GM21529 (cell line): ENCODE measurements around the gene ZSCAN10.
"Not testable (repeated sequence)": the region's sequence is repeated elsewhere in the genome, so short reads cannot be mapped to it uniquely, and the experiment has no call there.

Experiments used
- ATAC-seq: cut with Tn5 transposase; IDR thresholded peaks from one replicate; pipeline ENCODE4 v1.9.1; 2021; ENCODE audit not compliant: unreplicated experiment

The ZSCAN10 gene

DNA sequence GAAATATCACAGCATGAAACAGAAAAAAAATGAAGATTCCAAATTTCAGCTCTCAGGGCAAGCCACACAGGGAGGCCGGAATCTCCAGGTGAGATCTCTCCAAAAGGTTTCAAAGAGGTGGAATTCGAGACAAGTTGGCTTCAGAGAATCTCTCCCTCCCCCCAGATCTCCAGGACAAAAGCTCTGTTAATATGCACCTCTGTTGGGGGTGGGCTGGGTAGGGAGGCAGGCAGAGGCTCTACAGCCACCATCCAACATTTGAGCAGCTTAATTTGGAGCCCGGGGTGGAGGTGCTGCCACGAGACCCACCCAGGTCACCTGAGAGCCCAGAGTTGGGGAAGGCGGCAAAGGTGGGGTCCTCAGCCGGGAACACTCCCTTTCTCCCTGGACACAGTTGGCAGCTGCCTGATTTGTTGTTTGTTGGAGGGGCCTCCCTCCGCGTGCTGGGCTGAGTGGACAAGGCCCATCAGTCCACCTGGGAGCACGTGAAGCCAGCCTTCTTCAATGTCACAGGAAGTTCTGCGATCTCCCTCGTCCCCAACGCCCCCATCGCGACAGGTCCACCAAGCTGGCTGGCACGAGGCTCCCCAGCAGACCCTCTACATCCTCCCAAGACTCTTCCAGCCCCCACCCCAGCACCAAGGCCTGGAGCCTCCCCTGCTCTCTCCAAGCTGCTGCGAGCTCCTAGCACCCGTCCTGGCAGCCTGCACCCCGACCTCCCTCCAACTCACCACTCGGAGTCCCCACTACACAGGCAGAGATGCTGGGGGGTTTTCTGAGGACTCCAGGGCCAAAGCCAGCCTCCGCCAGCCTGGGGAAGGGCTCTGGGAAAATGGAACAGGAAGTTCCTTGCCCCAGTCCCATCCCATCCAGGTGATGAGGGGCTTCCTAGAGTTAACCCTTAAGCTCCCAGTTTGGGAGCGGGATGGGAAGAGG is at the start of gene ZSCAN10:
TSS of gene ZSCAN10 (minus strand) at position 836 of the 936 bp plus-strand sequence. CDS start 6,357 bp downstream, outside the sequence.
- no peak for ATAC-seq

DNA sequence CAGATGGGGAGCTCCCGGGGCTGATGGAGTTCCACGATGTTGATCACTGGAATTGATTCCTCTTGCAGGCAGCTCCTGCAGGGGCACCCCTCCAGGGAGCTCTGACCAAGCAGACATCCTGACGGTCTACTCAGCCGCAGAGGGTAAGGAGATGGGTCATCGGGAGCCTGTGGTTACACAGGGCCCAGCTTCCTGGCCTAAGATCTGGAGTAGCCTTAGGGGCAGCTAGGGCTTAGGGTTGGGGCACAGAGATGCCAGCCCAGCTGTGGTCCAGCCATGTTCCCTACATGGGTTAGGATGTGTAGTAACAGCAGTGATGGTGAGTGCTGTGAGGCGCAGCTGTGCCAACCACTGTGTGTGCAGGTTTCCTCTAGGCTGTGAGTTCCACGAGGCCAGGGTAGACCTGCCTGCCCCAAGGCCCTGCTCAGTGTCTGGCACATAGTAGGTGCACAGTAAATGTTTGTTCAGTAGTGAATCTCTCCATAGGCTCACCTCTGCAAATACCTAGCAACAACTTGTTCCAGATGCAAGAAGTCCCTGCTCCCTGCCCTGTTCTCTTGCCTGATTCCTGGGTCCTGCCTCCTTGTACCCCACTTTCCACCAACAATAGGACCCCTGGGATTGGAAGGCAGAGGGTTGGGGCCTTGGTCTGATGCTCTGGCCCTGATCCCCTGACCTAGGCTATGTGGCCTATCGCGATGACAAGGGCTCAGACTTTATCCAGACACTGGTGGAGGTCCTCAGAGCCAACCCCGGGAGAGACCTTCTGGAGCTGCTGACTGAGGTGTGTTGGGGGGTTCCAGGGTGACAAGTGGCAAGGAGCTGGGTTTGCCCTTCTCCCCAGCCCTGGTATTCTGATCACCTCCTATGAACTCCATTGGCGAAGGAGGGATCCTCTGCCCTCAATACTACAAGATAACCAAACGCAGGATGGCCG is 49.4 kb upstream of the ZSCAN10 start:
- ATAC-seq = no peak

DNA sequence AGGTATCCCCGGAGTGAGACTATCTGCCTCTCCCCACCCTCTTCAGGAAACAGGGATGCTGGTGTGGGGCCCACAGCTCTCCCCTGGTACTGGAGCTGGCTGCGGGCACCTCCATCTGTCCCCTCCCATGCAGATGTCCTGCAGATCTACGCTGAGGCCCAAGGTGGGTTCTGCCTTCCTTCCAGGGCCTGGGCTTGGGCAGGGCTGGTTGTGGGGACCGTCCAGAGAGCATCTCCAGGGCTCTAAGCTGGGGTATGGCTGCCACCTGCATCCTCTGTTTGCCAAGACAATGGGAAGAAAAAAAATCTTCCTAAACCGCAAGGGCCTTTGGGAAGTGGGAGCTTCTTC is 48.6 kb upstream of the ZSCAN10 start:
- ATAC-seq = no peak

DNA sequence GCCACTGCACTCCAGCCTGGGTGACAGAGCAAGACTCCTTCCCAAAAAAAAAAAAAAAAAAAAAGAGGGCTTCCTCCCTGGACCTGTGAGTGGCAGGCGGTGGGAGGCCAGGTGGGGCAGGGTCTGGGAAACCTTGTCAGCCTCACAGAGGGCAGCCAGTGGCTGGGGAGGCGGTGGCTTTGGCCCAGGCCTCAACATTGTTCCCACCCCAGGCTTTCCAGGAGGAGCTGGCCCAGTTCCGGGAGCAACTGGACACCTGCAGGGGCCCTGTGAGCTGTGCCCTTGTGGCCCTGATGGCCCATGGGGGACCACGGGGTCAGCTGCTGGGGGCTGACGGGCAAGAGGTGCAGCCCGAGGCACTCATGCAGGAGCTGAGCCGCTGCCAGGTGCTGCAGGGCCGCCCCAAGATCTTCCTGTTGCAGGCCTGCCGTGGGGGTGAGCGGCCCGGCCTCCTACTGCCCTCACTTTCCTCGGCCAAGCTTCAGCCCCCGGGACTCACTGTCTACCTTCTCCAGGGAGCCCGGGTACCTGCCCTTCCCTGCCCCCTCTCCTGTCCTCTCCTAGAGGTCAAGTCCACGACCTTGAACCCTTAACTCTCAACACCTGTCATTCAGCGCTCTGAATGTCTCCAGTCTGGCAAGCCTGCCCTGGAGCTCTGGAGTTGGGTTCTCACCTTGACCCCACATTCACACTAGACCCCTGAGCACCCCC is 48.1 kb upstream of the ZSCAN10 start:
- no peak for ATAC-seq

DNA sequence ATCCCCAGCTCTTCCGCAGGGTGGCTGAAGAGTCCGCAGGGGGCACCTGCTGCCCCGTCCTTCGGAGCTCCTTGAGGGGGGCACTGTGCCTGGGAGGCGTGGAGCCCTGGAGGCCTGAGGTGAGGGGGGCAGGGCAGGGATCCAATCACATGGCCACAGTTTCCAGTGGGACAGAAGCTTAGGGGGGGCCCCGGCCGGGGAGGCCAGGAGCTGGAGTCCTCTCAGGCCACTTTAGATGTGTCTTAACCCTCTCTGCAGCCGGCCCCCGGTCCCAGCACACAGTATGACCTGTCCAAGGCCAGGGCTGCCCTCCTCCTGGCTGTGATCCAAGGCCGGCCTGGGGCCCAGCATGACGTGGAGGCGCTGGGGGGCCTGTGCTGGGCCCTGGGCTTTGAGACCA is 46.6 kb upstream of the ZSCAN10 start:
- no peak for ATAC-seq

DNA sequence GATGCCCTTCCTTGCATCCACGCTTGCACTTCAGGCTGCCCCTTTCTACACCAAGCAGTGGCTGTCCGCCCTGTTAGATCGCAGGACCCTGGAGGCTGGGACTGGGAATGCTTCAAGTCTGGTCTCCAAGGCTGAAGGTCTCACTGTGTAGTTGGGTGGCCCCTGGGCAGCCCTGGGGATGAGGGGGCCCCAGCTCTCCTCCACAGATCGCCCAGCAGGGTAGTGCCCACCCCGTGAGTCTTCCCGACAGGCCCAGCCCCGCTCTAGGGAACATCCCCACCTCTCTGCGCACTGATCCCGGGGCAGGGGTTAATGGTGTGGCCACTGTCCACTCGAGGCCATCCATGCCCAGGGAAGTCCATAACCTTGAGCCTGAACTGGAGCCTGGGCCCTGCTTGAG is 46.1 kb upstream of the ZSCAN10 start:
- ATAC-seq = no peak

DNA sequence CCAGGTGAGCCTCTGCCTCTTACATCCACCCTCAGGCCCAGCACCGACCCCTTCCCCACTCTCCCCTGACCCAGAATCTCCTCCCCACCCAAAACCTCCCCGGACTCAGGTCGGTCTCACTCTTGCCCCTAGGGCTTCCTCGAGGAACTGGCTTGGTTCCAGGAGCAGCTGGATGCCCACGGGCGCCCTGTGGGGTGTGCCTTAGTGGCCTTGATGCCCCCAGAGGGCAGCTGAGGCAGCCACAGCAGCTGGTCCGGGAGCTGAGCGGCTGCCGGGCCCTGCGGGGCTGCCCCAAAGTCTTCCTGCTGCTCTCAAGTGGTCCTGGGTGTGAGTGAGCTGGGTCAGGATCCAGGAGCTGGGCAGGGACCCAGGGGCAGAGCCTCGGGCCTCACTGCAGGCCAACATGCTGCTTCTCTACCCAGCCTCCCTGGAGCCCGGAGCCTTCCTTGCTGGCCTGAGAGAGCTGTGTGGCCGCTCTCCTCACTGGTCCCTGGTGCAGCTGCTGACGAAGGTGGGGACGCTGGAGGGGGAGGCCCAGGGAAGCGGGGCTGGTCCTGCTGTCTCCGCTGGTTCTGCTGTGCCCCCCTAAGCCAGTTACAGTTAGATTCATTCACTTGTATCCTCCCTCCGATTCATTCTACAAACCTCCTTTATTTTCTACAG is 45.4 kb upstream of the ZSCAN10 start:
- no peak for ATAC-seq

DNA sequence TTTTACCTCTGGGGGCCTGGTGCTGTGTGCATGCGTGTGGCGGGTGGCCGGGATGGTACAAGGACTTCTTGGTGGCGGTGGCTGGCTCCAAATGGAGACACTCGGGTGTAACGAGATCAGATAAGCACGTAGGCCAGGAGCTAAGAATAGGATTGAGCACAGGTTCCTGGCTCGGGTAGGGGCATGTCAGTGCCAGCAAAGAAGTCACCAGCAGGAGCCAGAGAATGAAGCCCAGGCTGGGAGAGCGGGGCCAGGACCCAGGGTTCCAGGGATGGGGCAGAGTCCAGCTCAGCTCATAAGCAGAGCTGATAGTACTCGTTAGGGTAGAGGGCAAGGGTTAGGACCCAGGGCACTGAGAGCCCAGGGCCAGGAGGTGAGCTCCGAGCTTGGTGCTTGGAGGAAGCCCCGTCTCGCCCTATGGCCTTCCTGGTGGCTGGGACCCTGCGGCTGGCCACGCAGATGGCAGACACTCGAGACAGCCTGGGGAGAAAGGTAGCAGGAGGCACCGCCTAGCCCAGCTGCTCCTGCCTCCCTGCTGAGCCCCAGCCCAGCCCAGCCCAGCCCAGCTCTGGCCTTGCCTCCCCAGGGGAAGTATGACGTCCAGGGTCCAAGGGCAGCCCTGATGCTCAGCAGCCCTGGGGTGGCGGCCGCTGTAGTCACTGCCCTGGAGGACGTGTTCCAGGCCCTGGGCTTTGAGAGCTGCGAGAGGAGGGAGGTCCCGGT is 44.7 kb upstream of the ZSCAN10 start:
- ATAC-seq = no peak

DNA sequence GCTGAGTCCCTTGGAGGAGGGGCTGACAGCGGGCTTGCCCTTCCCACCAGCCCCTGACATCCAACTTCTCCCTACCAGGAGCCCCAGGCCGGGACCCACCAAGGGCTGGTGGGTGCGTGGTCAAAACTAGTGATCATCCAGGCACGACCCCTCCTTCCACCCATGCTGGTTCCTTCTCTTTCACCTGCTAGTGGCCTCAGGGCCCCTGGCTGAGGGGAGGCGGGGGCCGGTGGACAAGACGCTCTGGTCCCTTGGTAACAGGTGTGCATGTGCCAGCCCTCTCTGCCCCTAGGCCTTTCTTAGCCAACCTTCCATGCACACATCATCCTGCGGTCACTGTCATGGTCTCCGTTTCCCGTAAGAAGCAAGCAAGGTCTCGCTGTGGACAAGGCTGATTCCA is 44.1 kb upstream of the ZSCAN10 start:
- ATAC-seq = no peak

DNA sequence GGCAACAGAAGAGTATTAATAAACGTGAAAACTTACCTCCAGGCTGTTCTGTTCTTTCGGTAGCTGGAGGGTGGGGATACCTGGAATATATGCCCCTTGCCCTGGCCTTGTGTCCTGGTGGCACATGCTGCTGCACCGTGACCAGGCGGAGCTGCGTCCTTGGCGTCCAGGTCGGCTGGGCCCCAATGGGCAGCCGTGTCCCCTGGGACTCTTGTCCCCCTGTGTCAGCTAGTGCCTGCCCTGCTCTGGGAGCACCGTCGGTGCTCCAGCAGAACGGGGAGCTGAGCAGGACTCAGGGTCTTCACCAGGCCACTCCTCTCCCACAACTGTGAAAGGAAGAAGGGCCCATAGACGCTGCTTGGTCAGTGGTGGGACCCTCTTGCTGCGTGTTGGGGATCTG is 43.7 kb upstream of the ZSCAN10 start:
- ATAC-seq = no peak

DNA sequence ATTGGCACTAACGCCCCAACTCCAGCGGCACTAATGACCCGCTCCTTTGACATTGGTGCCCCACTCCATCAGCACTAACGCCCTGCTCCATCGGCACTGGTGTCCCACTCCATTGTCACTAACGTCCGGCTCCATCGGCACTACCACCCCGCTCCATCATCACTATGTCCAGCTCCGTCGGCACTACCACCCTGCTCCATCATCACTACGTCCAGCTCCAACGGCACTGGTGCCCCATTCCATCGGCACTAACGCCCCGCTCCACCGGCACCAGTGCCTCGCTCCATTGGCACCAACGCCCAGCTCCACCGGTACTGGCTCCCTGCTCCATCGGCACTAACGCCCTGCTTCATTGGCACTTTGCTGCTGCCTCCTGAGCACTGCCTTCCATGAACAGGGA is 43.2 kb upstream of the ZSCAN10 start:
- ATAC-seq = no peak

DNA sequence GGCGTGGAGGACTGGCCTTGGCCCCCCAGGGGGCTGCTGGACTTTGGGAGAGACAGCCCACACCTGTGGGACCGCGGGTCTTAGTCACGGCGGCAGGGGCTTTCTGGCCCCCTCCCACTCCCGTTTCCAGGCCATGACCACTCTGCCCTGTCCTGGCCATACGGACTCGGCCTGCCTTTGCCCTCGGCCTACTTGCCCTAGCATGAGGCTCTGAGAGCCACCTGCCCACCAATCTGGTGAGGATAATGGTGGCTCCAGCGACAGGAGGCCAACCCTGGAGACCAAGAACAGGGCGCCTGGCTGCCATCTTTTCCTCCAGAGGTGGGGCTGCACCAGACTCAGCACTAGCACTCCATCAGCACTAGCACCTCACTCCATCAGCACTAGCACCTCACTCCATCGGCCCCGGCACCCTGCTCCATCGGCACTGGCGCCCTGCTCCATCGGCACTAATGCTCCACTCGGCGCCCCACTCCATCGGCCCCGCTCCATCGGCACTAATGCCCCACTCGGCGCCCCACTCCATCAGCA is 42.8 kb upstream of the ZSCAN10 start:
- ATAC-seq = no peak

DNA sequence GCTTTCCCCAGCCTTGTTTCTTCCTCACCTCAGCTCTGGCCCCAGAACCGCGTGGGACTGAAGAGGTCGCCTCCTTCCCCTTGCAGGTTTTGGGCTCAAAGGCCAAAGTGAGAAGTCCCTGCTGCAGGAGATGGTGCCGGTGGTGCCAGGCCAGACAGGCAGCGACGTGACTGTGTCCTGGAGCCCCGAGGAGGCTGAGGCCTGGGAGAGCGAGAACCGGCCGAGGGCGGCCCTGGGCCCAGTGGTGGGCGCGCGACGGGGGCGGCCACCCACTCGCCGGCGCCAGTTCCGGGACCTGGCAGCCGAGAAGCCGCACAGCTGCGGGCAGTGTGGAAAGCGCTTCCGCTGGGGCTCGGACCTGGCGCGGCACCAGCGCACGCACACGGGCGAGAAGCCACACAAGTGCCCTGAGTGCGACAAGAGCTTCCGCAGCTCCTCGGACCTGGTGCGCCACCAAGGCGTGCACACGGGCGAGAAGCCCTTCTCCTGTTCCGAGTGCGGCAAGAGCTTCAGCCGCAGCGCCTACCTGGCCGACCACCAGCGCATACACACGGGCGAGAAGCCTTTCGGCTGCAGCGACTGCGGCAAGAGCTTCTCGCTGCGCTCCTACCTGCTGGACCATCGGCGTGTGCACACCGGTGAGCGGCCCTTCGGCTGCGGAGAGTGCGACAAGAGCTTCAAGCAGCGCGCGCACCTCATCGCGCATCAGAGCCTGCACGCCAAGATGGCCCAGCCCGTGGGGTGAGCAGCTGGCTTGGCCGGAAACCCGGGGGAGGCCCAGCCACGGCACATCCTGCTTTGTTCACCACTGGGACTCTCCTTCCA is 41.7 kb upstream of the ZSCAN10 start:
- ATAC-seq = no peak

DNA sequence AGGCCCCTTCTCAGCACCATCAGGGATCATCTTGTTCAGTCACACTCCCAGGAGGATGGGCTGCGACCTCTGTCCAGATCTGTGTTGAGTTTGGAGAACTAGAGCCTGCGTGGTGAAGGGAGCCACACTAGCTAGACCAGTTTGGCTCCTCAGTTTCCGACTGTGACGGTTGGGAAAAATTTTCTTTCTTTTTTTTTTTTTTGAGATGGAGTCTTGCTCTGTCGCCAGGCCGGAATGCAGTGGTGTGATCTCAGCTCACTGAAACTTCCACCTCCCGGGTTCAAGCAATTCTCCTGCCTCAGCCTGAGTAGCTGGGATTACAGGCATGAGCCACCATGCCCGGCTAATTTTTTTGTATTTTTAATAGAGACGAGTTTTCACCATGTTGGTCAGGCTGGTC is 40.5 kb upstream of the ZSCAN10 start:
- ATAC-seq = not testable (repeated sequence)

DNA sequence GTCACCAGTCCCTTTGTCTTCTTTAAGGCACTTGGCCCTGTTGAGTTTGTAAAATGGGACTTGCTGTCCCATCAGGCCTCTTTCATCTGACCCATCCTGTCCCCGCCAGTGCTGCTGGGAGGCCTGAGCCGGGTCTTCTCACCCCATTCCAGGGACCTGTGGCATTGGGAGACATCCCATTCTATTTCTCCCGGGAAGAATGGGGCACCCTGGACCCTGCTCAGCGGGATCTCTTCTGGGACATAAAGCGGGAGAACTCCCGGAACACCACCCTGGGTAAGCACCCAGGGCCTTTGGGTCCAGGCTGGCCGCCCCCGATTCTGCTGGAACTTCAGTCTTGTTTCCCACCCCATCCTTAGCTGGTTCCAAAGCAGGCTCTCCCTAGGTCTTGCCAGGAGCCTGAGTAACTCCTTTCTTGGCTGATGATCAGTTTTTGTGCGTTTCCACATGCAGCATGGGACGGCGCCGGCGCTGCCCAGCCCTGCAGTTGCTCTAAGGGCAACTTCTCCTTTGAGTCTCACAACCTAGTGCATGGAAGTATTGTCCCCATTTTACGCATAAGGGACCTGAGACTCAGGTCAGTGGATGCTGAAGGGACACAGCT is 39.8 kb upstream of the ZSCAN10 start:
- no peak for ATAC-seq

DNA sequence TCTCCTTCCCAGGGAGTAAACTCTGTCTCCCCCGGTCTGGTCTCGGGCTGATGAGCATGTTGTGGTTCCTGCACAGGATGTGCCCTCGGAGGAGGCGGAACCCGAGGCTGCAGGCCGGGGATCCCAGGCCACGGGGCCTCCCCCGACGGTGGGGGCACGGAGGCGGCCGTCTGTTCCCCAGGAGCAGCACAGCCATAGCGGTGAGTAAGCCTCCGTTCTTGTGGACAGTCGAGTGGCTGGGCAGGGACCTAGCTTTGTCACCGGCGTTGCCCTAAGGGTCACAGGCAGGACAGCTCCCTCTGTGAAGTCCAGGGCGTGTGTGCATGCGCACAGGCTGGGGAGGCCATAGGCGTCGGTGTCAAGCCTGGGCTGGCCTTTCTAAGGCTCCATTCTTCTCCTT is 39.2 kb upstream of the ZSCAN10 start:
- ATAC-seq = no peak

DNA sequence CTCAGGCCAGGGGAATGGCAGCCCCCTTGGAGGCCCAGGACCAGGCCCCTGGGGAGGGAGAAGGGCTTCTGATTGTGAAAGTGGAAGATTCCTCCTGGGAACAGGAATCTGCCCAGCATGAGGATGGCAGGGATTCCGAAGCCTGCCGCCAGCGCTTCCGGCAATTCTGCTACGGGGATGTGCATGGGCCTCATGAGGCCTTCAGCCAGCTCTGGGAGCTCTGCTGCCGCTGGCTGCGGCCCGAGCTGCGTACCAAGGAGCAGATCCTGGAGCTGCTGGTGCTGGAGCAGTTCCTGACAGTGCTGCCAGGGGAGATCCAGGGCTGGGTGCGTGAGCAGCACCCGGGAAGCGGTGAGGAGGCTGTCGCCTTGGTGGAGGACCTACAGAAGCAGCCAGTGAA is 38.2 kb upstream of the ZSCAN10 start:
- no peak for ATAC-seq

DNA sequence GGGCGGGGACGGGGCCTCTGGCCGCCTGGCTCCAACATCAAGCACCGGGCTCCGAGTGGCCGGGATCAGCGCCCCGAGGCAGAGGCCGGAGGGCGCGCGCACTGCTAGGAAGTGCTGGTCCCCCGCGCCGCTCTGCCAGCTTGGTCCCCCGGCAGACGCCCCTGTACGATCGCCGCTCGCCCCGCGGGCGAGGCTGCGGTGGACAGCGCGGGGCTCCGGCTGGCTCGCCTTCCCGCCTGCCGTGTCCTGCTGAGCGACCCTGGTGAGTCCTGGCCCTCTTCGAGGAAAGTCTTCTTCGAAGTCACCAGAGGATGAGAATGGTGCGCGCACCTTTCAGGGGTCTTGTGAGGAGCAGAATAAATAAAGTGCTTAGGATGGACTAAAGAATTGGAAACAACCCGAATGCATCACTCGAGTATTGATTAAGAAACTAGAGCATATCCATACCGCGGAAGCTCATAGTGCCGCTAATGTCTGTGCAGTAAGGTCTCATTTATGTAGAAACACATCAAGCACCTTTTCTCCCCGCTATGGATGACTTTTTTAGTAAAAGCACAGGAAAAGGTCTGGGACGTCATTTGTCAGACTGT is 36.1 kb upstream of the ZSCAN10 start:
- ATAC-seq = peak; percentile 44
